Neural crest cell (in vitro differentiated cells): ENCODE measurements around the gene ESYT1. TPM values are rescaled to one million over a fixed set of nuclear protein-coding genes. Genes with fewer than 3 reads are reported as not detected.

ENCODE experiments used
- DNase-seq: peaks from one replicate; pipeline ENCODE4 v3.0.0; 2021; ENCODE audit warnings: low read depth, mixed read lengths, low spot score
- H3K27ac Mint-ChIP-seq: one replicate; pipeline ENCODE4 v1.8.0; 2021; ENCODE audit warnings: mild to moderate bottlenecking, mixed read lengths; ENCODE audit not compliant: unreplicated experiment
- H3K27me3 Mint-ChIP-seq: 2 replicates; pipeline ENCODE4 v1.8.0; 2021; ENCODE audit warnings: low read depth, mild to moderate bottlenecking, mixed read lengths
- H3K36me3 Mint-ChIP-seq: 2 replicates; pipeline ENCODE4 v1.8.0; 2021; ENCODE audit warnings: low read depth, mild to moderate bottlenecking, mixed read lengths
- H3K4me1 Mint-ChIP-seq: 2 replicates; pipeline ENCODE4 v1.8.0; 2021; ENCODE audit warnings: mixed read lengths
- H3K4me3 Mint-ChIP-seq: one replicate; pipeline ENCODE4 v1.8.0; 2021; ENCODE audit warnings: mild to moderate bottlenecking, mixed read lengths
- H3K9me3 Mint-ChIP-seq: 2 replicates; pipeline ENCODE4 v1.8.0; 2021; ENCODE audit warnings: mixed read lengths
- total RNA-seq: library from RNA; stranded (reverse); gene quantifications from 2 replicates; pipeline ENCODE4 v1.2.1, GENCODE V29; 2021
- TF ChIP-seq, protein P1 (sequence below): fragments of 200-600 bp; sonication (generic); conservative IDR thresholded peaks from 2 replicates; pipeline ENCODE4 v1.5.0; 2021; ENCODE audit warnings: antibody characterized with exemption, mild to moderate bottlenecking

Gene ESYT1
- total RNA-seq, 1 donor from 2014 or later, result 121 TPM

DNA sequence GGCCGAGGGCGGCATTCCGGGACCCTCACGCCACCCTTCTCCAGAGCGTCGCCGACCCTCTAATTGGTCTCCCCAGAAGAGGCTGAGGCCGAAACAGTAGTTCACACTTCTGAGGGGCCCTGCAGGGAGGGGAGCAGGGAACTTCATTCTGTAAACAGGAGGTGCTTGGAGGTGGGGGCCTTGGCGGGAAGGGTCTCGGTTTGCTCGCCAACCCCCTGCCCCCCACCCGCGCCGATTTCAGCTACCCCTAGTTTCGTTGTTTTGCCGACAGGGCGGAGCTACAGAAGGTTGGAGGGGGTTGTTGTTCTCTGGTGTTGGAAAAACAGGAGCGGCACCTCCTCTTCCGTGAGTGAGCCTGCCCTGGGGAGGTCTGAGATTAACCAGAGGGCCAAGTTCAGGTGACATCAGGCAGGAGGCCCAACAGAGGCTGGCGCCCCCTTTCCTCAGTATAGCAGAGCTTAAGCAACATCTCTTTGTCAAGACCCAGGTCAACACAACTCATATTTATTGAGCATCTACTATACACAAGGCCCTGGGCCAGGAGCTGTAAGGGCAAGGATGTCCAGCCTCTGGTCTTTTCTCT, 47.4 kb upstream of the ESYT1 start:
- Mint-ChIP-seq H3K36me3 (peaks cover 8% of the 10 kb centered on the region), H3K27me3 (peaks cover 41% of the 10 kb centered on the region), H3K4me1 (peaks cover 43% of the 10 kb centered on the region), H3K4me3 (peak overlapping the region; percentile 96), H3K9me3 (no peaks in the 10 kb centered on the region), H3K27ac (peak overlapping the region; percentile 97)
- TF ChIP-seq, protein P1, sequence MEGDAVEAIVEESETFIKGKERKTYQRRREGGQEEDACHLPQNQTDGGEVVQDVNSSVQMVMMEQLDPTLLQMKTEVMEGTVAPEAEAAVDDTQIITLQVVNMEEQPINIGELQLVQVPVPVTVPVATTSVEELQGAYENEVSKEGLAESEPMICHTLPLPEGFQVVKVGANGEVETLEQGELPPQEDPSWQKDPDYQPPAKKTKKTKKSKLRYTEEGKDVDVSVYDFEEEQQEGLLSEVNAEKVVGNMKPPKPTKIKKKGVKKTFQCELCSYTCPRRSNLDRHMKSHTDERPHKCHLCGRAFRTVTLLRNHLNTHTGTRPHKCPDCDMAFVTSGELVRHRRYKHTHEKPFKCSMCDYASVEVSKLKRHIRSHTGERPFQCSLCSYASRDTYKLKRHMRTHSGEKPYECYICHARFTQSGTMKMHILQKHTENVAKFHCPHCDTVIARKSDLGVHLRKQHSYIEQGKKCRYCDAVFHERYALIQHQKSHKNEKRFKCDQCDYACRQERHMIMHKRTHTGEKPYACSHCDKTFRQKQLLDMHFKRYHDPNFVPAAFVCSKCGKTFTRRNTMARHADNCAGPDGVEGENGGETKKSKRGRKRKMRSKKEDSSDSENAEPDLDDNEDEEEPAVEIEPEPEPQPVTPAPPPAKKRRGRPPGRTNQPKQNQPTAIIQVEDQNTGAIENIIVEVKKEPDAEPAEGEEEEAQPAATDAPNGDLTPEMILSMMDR, result peak; percentile 32
- DNase-seq, result no peak

DNA sequence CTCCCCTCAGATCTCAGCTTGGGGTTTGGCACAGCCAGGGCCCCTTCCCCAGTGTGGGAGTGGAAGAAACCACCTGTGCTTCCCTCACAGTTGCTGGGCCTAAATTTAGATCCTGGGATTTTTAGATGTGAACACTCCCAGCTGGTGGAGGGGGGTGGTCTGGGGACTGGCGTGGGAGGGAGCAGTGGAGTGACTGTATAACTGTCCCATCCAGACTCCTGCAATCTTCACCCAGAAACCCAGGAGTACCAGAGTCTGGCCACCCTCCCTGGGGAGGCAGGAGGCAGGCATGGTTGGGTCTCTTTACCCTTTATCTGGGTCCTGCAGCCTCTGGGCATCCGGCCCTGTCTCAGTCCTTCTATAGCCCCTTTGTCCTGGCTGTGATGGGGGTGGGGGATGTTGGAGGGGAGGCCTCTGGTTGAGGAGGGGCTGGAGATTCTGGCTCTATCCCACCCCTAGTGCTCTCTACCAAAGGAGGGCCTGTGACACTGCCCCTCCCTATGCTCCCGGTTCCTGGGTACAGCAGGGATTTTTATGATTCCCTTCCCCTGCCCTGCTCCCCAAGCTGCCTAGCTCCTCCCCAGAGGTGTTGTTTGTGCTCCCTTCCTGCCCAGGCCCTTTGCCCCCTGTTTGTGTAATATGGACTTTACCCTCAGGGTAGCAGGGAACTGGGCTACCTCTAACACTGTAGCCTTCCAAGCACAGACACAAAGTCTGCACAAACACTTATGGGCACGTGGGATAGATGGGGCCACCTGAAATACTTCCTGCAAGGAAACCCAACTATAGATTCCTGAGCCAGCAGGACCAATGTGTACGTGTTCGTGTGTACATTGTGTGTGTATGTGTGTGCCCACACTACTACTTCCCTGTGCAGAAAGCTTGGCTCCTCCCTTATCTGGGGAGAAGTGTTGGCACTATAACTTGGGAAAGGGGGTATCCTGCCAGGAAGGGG, 46.4 kb upstream of the ESYT1 start:
- TF ChIP-seq, protein P1, result no peak
- peak; percentile 47 for DNase-seq
- Mint-ChIP-seq H3K27me3 (peaks cover 41% of the 10 kb centered on the region), H3K36me3 (peaks cover 8% of the 10 kb centered on the region), H3K27ac (peak overlapping the region; percentile 97), H3K4me1 (peaks cover 43% of the 10 kb centered on the region), H3K9me3 (no peaks in the 10 kb centered on the region), H3K4me3 (peak overlapping the region; percentile 96)

DNA sequence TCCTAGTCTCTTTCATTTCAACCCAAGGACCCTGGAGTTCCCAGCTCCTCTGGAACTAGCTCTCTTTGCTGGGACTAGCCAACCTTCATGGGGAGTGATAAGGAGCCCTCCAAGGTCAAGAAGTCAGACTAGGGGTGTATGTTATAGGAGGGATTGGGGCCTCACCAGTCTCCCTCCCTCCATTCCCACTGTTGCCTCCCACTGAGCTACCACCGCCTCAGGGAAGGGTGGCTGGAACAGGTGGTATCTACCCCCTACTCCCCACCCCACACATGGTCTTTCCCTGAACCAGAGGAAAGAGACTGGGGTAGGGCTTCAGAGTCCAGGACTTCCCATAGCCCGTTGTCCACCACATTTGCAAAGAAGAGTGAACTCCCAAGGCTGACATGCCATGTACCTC, 45.7 kb upstream of the ESYT1 start:
- peak overlapping the region; percentile 27 for H3K27ac Mint-ChIP-seq
- H3K36me3 Mint-ChIP-seq, result peaks cover 8% of the 10 kb centered on the region
- peaks cover 41% of the 10 kb centered on the region for H3K27me3 Mint-ChIP-seq
- H3K4me1 Mint-ChIP-seq, result peaks cover 43% of the 10 kb centered on the region
- no peaks in the 10 kb centered on the region for H3K9me3 Mint-ChIP-seq
- peak overlapping the region; percentile 96 for H3K4me3 Mint-ChIP-seq
- peak; percentile 6 for DNase-seq
- TF ChIP-seq, protein P1, result no peak

DNA sequence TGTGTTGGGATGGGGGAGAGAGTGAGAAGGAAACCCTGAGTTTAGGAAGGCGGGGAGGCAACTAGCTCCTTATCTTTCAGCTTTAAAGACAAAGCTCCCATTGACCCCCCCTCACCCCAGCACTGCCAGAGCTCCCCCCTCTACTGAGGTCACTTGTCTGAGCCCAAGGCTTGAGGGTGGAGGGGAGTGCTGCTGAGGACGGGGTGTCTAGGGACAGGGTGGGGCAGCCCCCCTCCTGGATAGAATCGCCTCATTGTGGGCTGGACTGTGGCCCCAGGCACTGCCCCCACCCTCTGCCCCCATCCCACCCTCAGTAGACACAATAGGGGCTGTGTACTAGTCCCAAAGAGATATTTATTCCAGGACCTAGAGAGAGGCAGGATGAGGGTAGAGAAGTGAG, 45.1 kb upstream of the ESYT1 start:
- TF ChIP-seq, protein P1, result no peak
- DNase-seq, result peak; percentile 40
- H3K27me3 Mint-ChIP-seq, result peaks cover 41% of the 10 kb centered on the region
- H3K27ac Mint-ChIP-seq, result peak overlapping the region; percentile 29
- peaks cover 43% of the 10 kb centered on the region for H3K4me1 Mint-ChIP-seq
- H3K36me3 Mint-ChIP-seq, result peaks cover 8% of the 10 kb centered on the region
- H3K4me3 Mint-ChIP-seq, result peak overlapping the region; percentile 96
- no peaks in the 10 kb centered on the region for H3K9me3 Mint-ChIP-seq

DNA sequence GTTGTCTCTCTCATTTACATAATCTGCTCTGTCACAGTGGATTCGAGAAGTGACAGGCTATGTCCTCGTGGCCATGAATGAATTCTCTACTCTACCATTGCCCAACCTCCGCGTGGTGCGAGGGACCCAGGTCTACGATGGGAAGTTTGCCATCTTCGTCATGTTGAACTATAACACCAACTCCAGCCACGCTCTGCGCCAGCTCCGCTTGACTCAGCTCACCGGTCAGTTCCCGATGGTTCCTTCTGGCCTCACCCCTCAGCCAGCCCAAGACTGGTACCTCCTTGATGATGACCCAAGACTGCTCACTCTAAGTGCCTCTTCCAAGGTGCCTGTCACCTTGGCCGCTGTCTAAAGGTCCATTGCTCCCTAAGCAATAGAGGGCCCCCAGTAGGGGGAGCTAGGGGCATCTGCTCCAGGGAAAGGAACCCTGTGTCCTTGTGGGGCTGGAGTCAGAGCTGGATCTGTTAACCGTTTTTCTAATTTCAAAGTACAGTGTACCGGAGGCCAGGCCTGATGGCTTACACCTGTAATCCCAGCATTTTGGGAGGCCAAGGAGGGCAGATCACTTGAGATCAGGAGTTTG, 43.0 kb upstream of the ESYT1 start:
- peaks cover 37% of the 10 kb centered on the region for H3K4me1 Mint-ChIP-seq
- H3K36me3 Mint-ChIP-seq, result peaks cover 8% of the 10 kb centered on the region
- no peak for DNase-seq
- peak overlapping the region; percentile 17 for H3K4me3 Mint-ChIP-seq
- H3K9me3 Mint-ChIP-seq, result no peaks in the 10 kb centered on the region
- TF ChIP-seq, protein P1, result peak; percentile 45
- no peak overlapping the region for H3K27ac Mint-ChIP-seq
- peaks cover 27% of the 10 kb centered on the region for H3K27me3 Mint-ChIP-seq
